GM23338 (cell line): ENCODE data around the gene MATN1. TPM values are rescaled to one million over a fixed set of nuclear protein-coding genes. Genes with fewer than 3 reads are reported as not detected.

Source experiments
- CTCF ChIP-seq, 2 experiments: fragments of 200-600 bp in 1 of 2; sonication (generic) in 1 of 2; conservative IDR thresholded peaks; 2 replicates each; pipeline versions ENCODE4 v1.5.1 to v1.6.1; 2016 to 2017; ENCODE audit warnings: antibody characterized with exemption in 2 of 2, low read depth in 2 of 2, mild to moderate bottlenecking in 2 of 2, moderate library complexity in 1 of 2
- ETS1 ChIP-seq: IDR thresholded peaks from 2 replicates; pipeline ENCODE4 v1.6.1; 2016; ENCODE audit warnings: antibody characterized with exemption
- EZH2 ChIP-seq: fragments of 200-600 bp; sonication (generic); IDR thresholded peaks from one replicate; pipeline ENCODE4 v1.8.0; 2017; ENCODE audit warnings: antibody characterized with exemption, mild to moderate bottlenecking, low read depth; ENCODE audit not compliant: unreplicated experiment
- EZH2phosphoT487 ChIP-seq: fragments of 200-600 bp; sonication (generic); IDR thresholded peaks from one replicate; pipeline ENCODE4 v1.8.1; 2018; ENCODE audit warnings: antibody characterized with exemption; ENCODE audit not compliant: unreplicated experiment
- JUNB ChIP-seq: IDR thresholded peaks from one replicate; pipeline ENCODE4 v1.6.1; 2016; ENCODE audit warnings: antibody characterized with exemption; ENCODE audit not compliant: unreplicated experiment
- NANOG ChIP-seq: IDR thresholded peaks from 2 replicates; pipeline ENCODE4 v1.6.1; 2016; ENCODE audit warnings: antibody characterized with exemption, borderline replicate concordance
- POLR2AphosphoS5 ChIP-seq: IDR thresholded peaks from 2 replicates; pipeline ENCODE4 v1.6.1; 2016; ENCODE audit warnings: antibody characterized with exemption, low read depth
- STAT1 ChIP-seq: IDR thresholded peaks from one replicate; pipeline ENCODE4 v1.6.1; 2016; ENCODE audit warnings: antibody characterized with exemption; ENCODE audit not compliant: unreplicated experiment
- ZNF114 ChIP-seq: fragments of 250-450 bp; sonication (Bioruptor Pico); IDR thresholded peaks from 2 replicates; pipeline ENCODE4 v1.5.0; 2020; ENCODE audit warnings: mild to moderate bottlenecking, moderate library complexity
- ZNF462 ChIP-seq: fragments of 250-450 bp; sonication (Bioruptor Pico); IDR thresholded peaks from 2 replicates; pipeline ENCODE4 v1.5.0; 2020; ENCODE audit warnings: mild to moderate bottlenecking, moderate library complexity
- polyA plus RNA-seq: library from polyadenylated mRNA; unstranded; fragments of >200 nt; fragmentation: Nextera tagmentation; extraction: Ambion mirVana; gene quantifications from 2 replicates; pipeline ENCODE4 v1.2.1, GENCODE V29; 2016
- total RNA-seq: library from RNA; depleted of rRNA; stranded (reverse); fragments of >200 nt; shearing (Covaris generic); gene quantifications from 2 replicates; pipeline ENCODE4 v1.2.3, GENCODE V29; 2014

Gene MATN1
- total and polyA plus RNA-seq, 2 experiments from 2014 or later, result 0.08 to 0.31 TPM

GRCh38 chr1:30720271-30721223 lies 2.8 kb downstream of the MATN1 start (continued):
- no peak for TF ChIP-seq ZNF462
- no peak for TF ChIP-seq STAT1
- TF ChIP-seq JUNB, result no peak
- TF ChIP-seq ZNF114, result no peak
- TF ChIP-seq POLR2AphosphoS5, result no peak
- no peak for TF ChIP-seq ETS1
- TF ChIP-seq EZH2, result no peak
- no peak for TF ChIP-seq CTCF (conservative IDR thresholded peaks at IDR 0.05; ENCODE audit: low read depth in 2 of 2)
- no peak for TF ChIP-seq EZH2phosphoT487
- no peak for TF ChIP-seq NANOG
